Mesenteric fat pad (tissue), 1 donor: ENCODE results near the gene ZDHHC3. TPM values are rescaled to one million over a fixed set of nuclear protein-coding genes. Genes with fewer than 3 reads are reported as not detected.

Experiments
- DNase-seq: peaks from one replicate; pipeline ENCODE4 v3.0.0-alpha.2; 2020; ENCODE audit warnings: low spot score
- total RNA-seq: library from RNA; stranded (reverse); fragmentation: NEBNext Ultra II Directional; extraction: Animal tissue kit (Norgen Biotek cat#: 25700); gene quantifications from one replicate; pipeline ENCODE4 v1.2.1, GENCODE V29; 2021
- donor health status: DM: yes; HTN: yes; CAD: no.

Gene ZDHHC3
- total RNA-seq, 1 donor from 2014 or later, result 108 TPM

DNA sequence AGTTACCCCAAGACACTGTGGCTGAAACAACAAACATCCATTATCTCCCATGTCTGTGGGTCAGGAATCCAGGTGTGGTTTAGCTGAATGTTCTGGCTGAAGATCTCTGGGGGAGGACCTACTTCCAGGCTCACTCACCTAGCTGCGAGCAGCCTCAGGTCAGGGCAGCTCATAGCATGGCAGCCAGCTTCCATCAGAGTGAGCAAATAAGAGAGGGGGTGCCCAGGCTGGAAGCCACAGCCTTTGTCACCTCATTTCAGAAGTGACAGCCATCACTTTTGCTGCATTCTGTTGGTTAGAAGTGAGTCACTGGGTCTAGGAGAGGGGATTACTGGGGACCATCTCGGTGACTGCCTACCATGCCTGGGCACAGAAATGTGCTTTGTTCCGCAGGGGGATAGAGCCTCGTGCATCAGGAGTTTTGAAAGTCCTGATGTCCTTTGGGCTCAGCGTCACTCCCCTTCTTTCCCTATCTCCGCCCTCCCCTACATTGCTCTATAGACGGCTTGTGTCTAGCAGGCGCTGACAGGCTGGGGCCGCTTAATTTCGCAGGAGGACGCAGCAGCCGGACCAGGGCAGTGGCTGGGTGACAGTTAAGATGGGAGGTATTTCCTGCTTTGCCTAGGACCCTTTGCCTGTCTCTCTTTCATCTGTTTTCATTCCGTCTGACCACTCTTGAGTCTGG, 76.1 kb downstream of the ZDHHC3 start:
- no peak for DNase-seq

GRCh38 chr3:44896440-44896839, 79.5 kb downstream of the ZDHHC3 start:
- no peak for DNase-seq

- DNase-seq, result no peak
Observed at GRCh38 chr3:44894485-44894884, 81.5 kb downstream of the ZDHHC3 start.

DNA sequence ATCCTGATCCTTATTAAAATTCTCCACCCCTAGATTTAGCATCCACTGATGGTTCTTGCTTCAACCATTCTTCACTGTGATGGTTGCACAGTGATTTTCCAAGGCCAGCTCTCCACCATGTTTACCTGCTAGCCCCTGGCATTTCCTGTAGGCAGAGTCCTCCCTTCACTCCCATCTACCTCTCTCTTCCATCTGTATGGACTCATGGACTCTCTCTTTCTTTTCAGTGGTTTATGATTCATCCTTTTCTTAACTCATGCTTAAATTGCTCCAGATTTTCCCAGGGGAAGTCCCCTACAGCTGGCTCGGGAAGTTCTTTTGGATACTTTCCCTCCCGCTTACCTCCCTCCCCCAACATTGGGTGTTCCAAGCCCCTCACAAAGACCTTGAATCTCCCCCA, 82.9 kb downstream of the ZDHHC3 start:
- no peak for DNase-seq

GRCh38 chr3:44892689-44893088, 83.3 kb downstream of the ZDHHC3 start:
- no peak for DNase-seq

DNA sequence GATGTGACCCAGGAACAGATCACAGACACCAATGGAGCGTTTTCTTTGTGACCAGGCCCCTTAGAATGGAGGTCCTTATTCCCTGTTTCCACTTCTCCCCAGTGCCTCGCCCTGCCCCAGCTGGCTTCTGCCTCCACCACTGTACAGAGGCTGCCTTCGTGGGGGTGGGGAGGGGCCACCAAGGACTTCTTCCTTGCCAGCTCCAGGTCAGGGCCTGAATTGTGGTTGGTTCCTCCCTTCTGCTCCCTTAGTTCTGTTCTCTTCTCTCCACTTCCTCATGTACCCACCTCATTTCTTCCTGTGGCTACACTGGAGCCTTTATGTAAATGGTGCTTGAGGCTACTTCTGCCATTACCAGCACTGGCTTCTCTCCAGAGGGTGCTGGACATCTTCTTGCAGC, 85.1 kb downstream of the ZDHHC3 start:
- no peak for DNase-seq

GRCh38 chr3:44890258-44890657, 85.7 kb downstream of the ZDHHC3 start:
- DNase-seq, result no peak

- no peak for DNase-seq
Observed at GRCh38 chr3:44887101-44887500, 88.9 kb downstream of the ZDHHC3 start.

GRCh38 chr3:44886561-44886960, 89.4 kb downstream of the ZDHHC3 start:
- DNase-seq, result no peak

DNA sequence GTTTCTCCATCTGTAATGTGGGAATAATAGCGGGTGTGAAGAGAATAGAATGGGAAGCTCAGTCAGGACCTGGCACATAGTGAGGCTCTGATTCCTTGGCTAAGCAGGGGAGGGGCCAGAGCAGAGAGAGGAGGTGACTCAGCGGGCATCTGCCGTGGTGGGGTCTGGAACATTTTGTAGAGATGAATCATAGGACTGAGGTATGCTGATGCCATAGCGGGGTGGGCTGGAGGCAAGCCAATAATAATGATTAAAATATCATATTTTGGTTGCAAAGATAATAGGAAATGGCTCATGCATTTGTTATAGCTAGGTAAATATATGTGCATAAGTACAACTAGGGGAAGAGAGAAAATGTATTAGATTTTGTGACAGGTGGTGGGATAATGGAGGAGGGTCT, 90.4 kb downstream of the ZDHHC3 start:
- DNase-seq, result no peak

DNA sequence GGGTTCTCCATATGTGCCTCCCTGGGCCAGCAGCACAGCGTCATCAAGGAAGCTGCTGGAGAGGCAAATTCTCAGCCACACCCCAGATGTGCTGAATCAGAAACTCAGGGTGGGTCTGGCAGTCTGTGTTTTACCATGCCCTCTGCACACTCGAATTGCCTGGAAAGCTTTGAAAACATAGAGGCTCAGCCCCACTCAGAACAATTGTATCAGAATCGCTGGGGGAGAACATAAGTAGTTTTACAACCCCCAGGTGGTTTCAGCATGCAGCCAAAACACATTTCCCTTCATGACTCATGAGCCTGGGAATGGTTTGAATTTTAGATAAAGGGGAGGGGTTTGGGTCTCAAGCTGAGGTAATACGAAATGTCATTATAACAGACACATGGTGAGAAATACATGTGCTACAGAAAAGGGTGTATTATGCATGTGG, 92.0 kb downstream of the ZDHHC3 start:
- DNase-seq, result no peak

- no peak for DNase-seq
Observed at GRCh38 chr3:44883213-44883955, 92.6 kb downstream of the ZDHHC3 start.

- DNase-seq, result peak; percentile 1
Observed at GRCh38 chr3:44880284-44880683, 95.7 kb downstream of the ZDHHC3 start.

GRCh38 chr3:44877333-44877732, 98.6 kb downstream of the ZDHHC3 start:
- DNase-seq, result no peak

GRCh38 chr3:44875596-44875995, 100.4 kb downstream of the ZDHHC3 start:
- DNase-seq, result no peak

Other genes with a start within 250 kb of the ZDHHC3 start
- 3.1 TPM for gene ZNF501, start 246.5 kb downstream of the ZDHHC3 start, total RNA-seq
- 17.9 TPM for gene KIAA1143, start 214.6 kb downstream of the ZDHHC3 start, total RNA-seq
- gene KIF15, start 214.4 kb downstream of the ZDHHC3 start, total RNA-seq, result 0.42 TPM
- gene TMEM42, start 114.3 kb downstream of the ZDHHC3 start, total RNA-seq, result 8.1 TPM
- not detected for gene TGM4, start 101.6 kb downstream of the ZDHHC3 start, total RNA-seq
- 35.4 TPM for gene EXOSC7, start 70 bp upstream of the ZDHHC3 start, total RNA-seq
- 217 TPM for gene CLEC3B, start 50.1 kb upstream of the ZDHHC3 start, total RNA-seq
- gene CDCP1, start 170.2 kb upstream of the ZDHHC3 start, total RNA-seq, result 4.8 TPM